ENCODE results near the gene RALGPS2.

The RALGPS2 gene

GRCh38 chr1:178692564-178693327 is 32.3 kb upstream of the RALGPS2 start:
- Histone ChIP-seq H3K27ac (ENCODE audit: low read length) (no peak overlapping the region), H3K4me1 (ENCODE audit: control insufficient read depth, insufficient read depth, low read length) (no peaks in the 10 kb centered on the region), H3K4me3 (ENCODE audit: low read length) (no peak overlapping the region), H3K9me3 (ENCODE audit: control insufficient read depth, insufficient read depth, low read length) (no peaks in the 10 kb centered on the region), H3K36me3 (ENCODE audit: control insufficient read depth, insufficient read depth, low read length) (no peaks in the 10 kb centered on the region), H3K27me3 (ENCODE audit: control insufficient read depth, insufficient read depth, low read length) (no peaks in the 10 kb centered on the region)
- no peak for DNase-seq (ENCODE audit: low read depth, low spot score)
- WGBS (ENCODE audit: insufficient coverage, insufficient read length) = no CpG with 5 or more reads among the region's 5 CpGs

- H3K27me3 ChIP-seq (ENCODE audit: control insufficient read depth, insufficient read depth, low read length) = no peaks in the 10 kb centered on the region
- no peaks in the 10 kb centered on the region for H3K9me3 ChIP-seq (ENCODE audit: control insufficient read depth, insufficient read depth, low read length)
- H3K36me3 ChIP-seq (ENCODE audit: control insufficient read depth, insufficient read depth, low read length) = no peaks in the 10 kb centered on the region
- no peak overlapping the region for H3K27ac ChIP-seq (ENCODE audit: low read length)
- no peaks in the 10 kb centered on the region for H3K4me1 ChIP-seq (ENCODE audit: control insufficient read depth, insufficient read depth, low read length)
- peak; percentile 45 for DNase-seq (ENCODE audit: low read depth, low spot score)
- H3K4me3 ChIP-seq (ENCODE audit: low read length) = no peak overlapping the region
- WGBS (ENCODE audit: insufficient coverage, insufficient read length) = no CpG with 5 or more reads among the region's 2 CpGs
Measured at GRCh38 chr1:178693366-178693765, 31.7 kb upstream of the RALGPS2 start.

- no peak overlapping the region for H3K27ac ChIP-seq (ENCODE audit: low read length)
- H3K4me1 ChIP-seq (ENCODE audit: control insufficient read depth, insufficient read depth, low read length) = no peaks in the 10 kb centered on the region
- no peaks in the 10 kb centered on the region for H3K27me3 ChIP-seq (ENCODE audit: control insufficient read depth, insufficient read depth, low read length)
- H3K9me3 ChIP-seq (ENCODE audit: control insufficient read depth, insufficient read depth, low read length) = no peaks in the 10 kb centered on the region
- no peak for DNase-seq (ENCODE audit: low read depth, low spot score)
- H3K36me3 ChIP-seq (ENCODE audit: control insufficient read depth, insufficient read depth, low read length) = no peaks in the 10 kb centered on the region
- H3K4me3 ChIP-seq (ENCODE audit: low read length) = no peak overlapping the region
- WGBS (ENCODE audit: insufficient coverage, insufficient read length) = no CpG with 5 or more reads among the region's 2 CpGs
Measured at GRCh38 chr1:178694923-178695525, 30.0 kb upstream of the RALGPS2 start.

DNA sequence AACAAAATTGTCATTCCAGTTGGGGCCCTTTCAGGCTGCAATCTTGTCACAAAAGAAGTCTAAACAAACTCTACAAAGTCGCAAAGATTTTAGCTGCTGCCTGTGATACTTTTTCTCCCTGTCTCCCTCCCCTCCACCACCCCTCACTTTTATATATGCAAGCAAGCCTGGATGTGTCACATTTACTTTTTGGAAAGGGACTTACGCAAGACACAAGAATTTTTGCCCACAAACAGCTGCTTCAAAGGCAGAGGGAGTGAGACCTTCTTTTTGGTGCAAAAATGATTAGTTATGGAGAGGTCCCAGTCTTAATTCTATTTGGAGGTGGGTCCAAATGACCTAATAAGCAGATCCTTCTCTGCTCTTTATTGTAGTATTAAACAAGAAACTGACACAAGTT is 22.9 kb upstream of the RALGPS2 start:
- DNase-seq (ENCODE audit: low read depth, low spot score) = no peak

GRCh38 chr1:178704833-178705232 is 20.2 kb upstream of the RALGPS2 start:
- Histone ChIP-seq H3K9me3 (ENCODE audit: control insufficient read depth, insufficient read depth, low read length) (no peaks in the 10 kb centered on the region), H3K36me3 (ENCODE audit: control insufficient read depth, insufficient read depth, low read length) (no peaks in the 10 kb centered on the region), H3K27me3 (ENCODE audit: control insufficient read depth, insufficient read depth, low read length) (no peaks in the 10 kb centered on the region), H3K27ac (ENCODE audit: low read length) (no peak overlapping the region), H3K4me3 (ENCODE audit: low read length) (no peak overlapping the region), H3K4me1 (ENCODE audit: control insufficient read depth, insufficient read depth, low read length) (no peaks in the 10 kb centered on the region)
- no peak for DNase-seq (ENCODE audit: low read depth, low spot score)
- WGBS (ENCODE audit: insufficient coverage, insufficient read length) = no CpG with 5 or more reads among the region's 1 CpG

More for the DNA sequence above, 22.9 kb upstream of the RALGPS2 start:
- Histone ChIP-seq H3K4me3 (ENCODE audit: low read length) (no peak overlapping the region), H3K9me3 (ENCODE audit: control insufficient read depth, insufficient read depth, low read length) (no peaks in the 10 kb centered on the region), H3K27me3 (ENCODE audit: control insufficient read depth, insufficient read depth, low read length) (no peaks in the 10 kb centered on the region), H3K27ac (ENCODE audit: low read length) (no peak overlapping the region), H3K36me3 (ENCODE audit: control insufficient read depth, insufficient read depth, low read length) (no peaks in the 10 kb centered on the region), H3K4me1 (ENCODE audit: control insufficient read depth, insufficient read depth, low read length) (no peaks in the 10 kb centered on the region)
- no CpG with 5 or more reads among the region's 2 CpGs for WGBS (ENCODE audit: insufficient coverage, insufficient read length)

DNA sequence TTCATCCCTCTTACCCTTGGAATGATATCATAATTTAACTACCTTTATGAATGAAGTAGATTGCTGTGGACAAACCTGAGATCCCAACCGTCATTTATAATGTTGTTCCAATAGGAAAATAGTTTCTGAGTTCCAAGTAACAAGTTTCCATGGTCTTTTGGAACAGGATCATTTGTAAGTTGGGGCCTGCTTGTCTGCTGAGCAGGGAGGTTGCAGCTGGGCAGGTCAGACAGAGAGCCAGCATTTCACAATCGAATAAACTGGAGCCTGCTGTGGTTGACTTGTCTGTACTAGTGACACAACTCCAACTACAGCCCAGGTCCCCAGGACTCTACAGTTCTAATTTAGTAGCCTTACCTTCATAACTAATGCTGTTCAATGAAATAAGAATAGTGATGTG is 18.6 kb upstream of the RALGPS2 start:
- Histone ChIP-seq H3K27me3 (ENCODE audit: control insufficient read depth, insufficient read depth, low read length) (no peaks in the 10 kb centered on the region), H3K4me1 (ENCODE audit: control insufficient read depth, insufficient read depth, low read length) (no peaks in the 10 kb centered on the region), H3K27ac (ENCODE audit: low read length) (no peak overlapping the region), H3K4me3 (ENCODE audit: low read length) (no peak overlapping the region), H3K36me3 (ENCODE audit: control insufficient read depth, insufficient read depth, low read length) (no peaks in the 10 kb centered on the region), H3K9me3 (ENCODE audit: control insufficient read depth, insufficient read depth, low read length) (no peaks in the 10 kb centered on the region)
- no peak for DNase-seq (ENCODE audit: low read depth, low spot score)
- no CpG with 5 or more reads among the region's 2 CpGs for WGBS (ENCODE audit: insufficient coverage, insufficient read length)

GRCh38 chr1:178713259-178713658 is 11.8 kb upstream of the RALGPS2 start:
- Histone ChIP-seq H3K9me3 (ENCODE audit: control insufficient read depth, insufficient read depth, low read length) (no peaks in the 10 kb centered on the region), H3K27ac (ENCODE audit: low read length) (no peak overlapping the region), H3K4me1 (ENCODE audit: control insufficient read depth, insufficient read depth, low read length) (no peaks in the 10 kb centered on the region), H3K36me3 (ENCODE audit: control insufficient read depth, insufficient read depth, low read length) (no peaks in the 10 kb centered on the region), H3K27me3 (ENCODE audit: control insufficient read depth, insufficient read depth, low read length) (no peaks in the 10 kb centered on the region), H3K4me3 (ENCODE audit: low read length) (no peak overlapping the region)
- DNase-seq (ENCODE audit: low read depth, low spot score) = no peak
- WGBS (ENCODE audit: insufficient coverage, insufficient read length) = no CpG with 5 or more reads among the region's 2 CpGs

- no peak for DNase-seq (ENCODE audit: low read depth, low spot score)
- Histone ChIP-seq H3K36me3 (ENCODE audit: control insufficient read depth, insufficient read depth, low read length) (no peaks in the 10 kb centered on the region), H3K9me3 (ENCODE audit: control insufficient read depth, insufficient read depth, low read length) (no peaks in the 10 kb centered on the region), H3K4me1 (ENCODE audit: control insufficient read depth, insufficient read depth, low read length) (no peaks in the 10 kb centered on the region), H3K27ac (ENCODE audit: low read length) (no peak overlapping the region), H3K27me3 (ENCODE audit: control insufficient read depth, insufficient read depth, low read length) (no peaks in the 10 kb centered on the region), H3K4me3 (ENCODE audit: low read length) (no peak overlapping the region)
- no CpG with 5 or more reads among the region's 4 CpGs for WGBS (ENCODE audit: insufficient coverage, insufficient read length)
Measured at GRCh38 chr1:178714453-178714852, 10.6 kb upstream of the RALGPS2 start.

DNA sequence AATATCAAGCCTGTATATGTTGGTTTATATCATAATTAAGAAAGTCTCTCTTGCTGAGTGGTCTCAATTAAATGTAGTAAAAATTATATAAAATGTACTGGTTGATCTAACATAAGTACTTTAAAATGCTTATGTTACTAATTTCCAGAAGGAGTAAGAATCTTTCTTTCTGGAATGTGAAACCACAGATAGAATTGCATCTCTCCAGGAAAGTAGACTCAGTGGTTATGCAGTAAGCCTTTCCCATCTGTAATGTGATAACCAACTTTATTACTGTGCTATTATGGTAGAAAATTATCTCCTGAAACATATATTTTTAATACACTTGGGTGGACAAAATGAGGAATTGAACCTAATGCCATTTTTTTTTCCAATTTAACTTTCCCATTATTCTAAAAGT is 8.9 kb upstream of the RALGPS2 start:
- Histone ChIP-seq H3K9me3 (ENCODE audit: control insufficient read depth, insufficient read depth, low read length) (no peaks in the 10 kb centered on the region), H3K27me3 (ENCODE audit: control insufficient read depth, insufficient read depth, low read length) (no peaks in the 10 kb centered on the region), H3K27ac (ENCODE audit: low read length) (no peak overlapping the region), H3K4me3 (ENCODE audit: low read length) (no peak overlapping the region), H3K4me1 (ENCODE audit: control insufficient read depth, insufficient read depth, low read length) (no peaks in the 10 kb centered on the region), H3K36me3 (ENCODE audit: control insufficient read depth, insufficient read depth, low read length) (no peaks in the 10 kb centered on the region)
- DNase-seq (ENCODE audit: low read depth, low spot score) = no peak

DNA sequence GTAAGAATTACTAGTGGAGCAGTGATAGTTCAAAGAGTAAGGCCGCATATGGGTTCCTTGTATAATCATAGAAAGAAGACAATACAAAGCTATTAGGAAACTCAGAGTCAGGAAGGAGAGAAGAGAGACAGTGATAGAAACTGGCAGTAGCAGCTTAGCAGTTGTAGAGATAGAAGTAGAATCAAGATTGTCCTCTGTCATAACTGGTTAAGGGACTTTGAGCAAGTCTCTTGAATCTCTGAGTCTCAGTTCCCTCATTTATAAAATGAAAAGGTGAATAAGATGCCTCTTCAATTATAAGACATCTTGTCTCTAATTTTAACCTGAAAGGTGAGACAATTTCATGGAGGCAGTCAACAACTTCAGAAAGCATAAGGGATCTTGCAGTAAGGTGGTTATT is 6.5 kb upstream of the RALGPS2 start:
- no CpG with 5 or more reads among the region's 1 CpG for WGBS (ENCODE audit: insufficient coverage, insufficient read length)
- Histone ChIP-seq H3K36me3 (ENCODE audit: control insufficient read depth, insufficient read depth, low read length) (no peaks in the 10 kb centered on the region), H3K4me1 (ENCODE audit: control insufficient read depth, insufficient read depth, low read length) (no peaks in the 10 kb centered on the region), H3K4me3 (ENCODE audit: low read length) (no peak overlapping the region), H3K27ac (ENCODE audit: low read length) (no peak overlapping the region), H3K27me3 (ENCODE audit: control insufficient read depth, insufficient read depth, low read length) (no peaks in the 10 kb centered on the region), H3K9me3 (ENCODE audit: control insufficient read depth, insufficient read depth, low read length) (no peaks in the 10 kb centered on the region)
- DNase-seq (ENCODE audit: low read depth, low spot score) = no peak

- WGBS (ENCODE audit: insufficient coverage, insufficient read length) = no CpG with 5 or more reads among the region's 3 CpGs
- Histone ChIP-seq H3K4me3 (ENCODE audit: low read length) (no peak overlapping the region), H3K36me3 (ENCODE audit: control insufficient read depth, insufficient read depth, low read length) (no peaks in the 10 kb centered on the region), H3K27ac (ENCODE audit: low read length) (no peak overlapping the region), H3K27me3 (ENCODE audit: control insufficient read depth, insufficient read depth, low read length) (no peaks in the 10 kb centered on the region), H3K9me3 (ENCODE audit: control insufficient read depth, insufficient read depth, low read length) (no peaks in the 10 kb centered on the region), H3K4me1 (ENCODE audit: control insufficient read depth, insufficient read depth, low read length) (no peaks in the 10 kb centered on the region; the same call in 1 of the 2 replicates)
- DNase-seq (ENCODE audit: low read depth, low spot score) = no peak
Measured at GRCh38 chr1:178723546-178723945, 1.5 kb upstream of the RALGPS2 start.

Data from iPS DF 6.9 (cell line).